Activated naive CD4-positive, alpha-beta T cell treated with anti-CD3 and anti-CD28 coated beads, Interleukin-2, amount 10 ng/mL, durations not matched to agents 5 hours and 36 hours (primary cell): Measurements from ENCODE around the gene PRRG2. TPM values are rescaled to one million over a fixed set of nuclear protein-coding genes. Genes with fewer than 3 reads are reported as not detected.

Experiments
- total RNA-seq, 2 experiments: library from RNA; stranded (reverse); gene quantifications; one replicate each; pipeline ENCODE4 v1.2.3, GENCODE V29; 2021

PRRG2 gene
- 1 to 10 TPM; 1.8 to 2.2 TPM for total RNA-seq

DNA sequence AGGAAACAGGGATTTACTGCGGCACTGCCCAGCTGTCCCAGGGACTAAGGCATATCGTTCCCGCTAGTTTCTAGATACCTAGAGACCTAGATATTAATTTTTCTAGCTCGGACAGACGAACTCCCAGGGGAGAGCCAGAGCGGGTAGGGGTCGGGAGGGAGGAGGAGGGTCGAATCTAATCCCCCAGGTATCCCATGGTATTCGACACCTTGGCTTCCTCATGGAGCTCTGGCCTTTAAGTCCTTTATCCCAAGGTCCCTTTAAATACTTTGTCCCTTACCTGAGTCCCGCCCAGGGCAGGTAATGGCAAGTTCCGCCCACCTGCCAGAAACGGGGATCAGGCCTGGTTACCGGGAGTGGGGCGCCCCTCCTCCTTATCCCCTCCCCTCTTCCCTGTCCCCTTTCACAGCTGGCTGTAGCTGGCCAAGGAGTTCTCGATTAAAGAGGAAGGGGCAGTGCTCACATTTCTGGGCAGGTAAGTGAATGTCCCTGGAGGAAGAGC, at the start of gene PRRG2:
PRRG2 (plus strand) TSS at position 310 of the 502 bp plus-strand sequence. CDS start 1,904 bp downstream, outside the sequence.

GRCh38 chr19:49580264-49581006, 681 bp upstream of the PRRG2 start, which contains the start of gene NOSIP:
Gene NOSIP, minus strand, starts transcription at chr19:49580556. Its CDS starts 19,865 bp downstream, at chr19:49560691.

GRCh38 chr19:49590971-49591730, 10.0 kb downstream of the PRRG2 start, which contains the start of gene PRR12:
Gene PRR12, plus strand, starts transcription at chr19:49591182. Its CDS starts 473 bp downstream, at chr19:49591655.

GRCh38 chr19:49640113-49640898, 59.2 kb downstream of the PRRG2 start, which contains the start of gene RRAS:
Gene RRAS, minus strand, starts transcription at chr19:49640143. Its CDS starts 45 bp downstream, at chr19:49640098.

Other genes with a start within 250 kb of the PRRG2 start
- gene CD37, start 245.9 kb upstream of the PRRG2 start, total RNA-seq = 100 to 1,000 TPM; 317 to 318 TPM
- not detected for gene TEAD2, start 218.9 kb upstream of the PRRG2 start, total RNA-seq
- not detected for gene DKKL1, start 217.4 kb upstream of the PRRG2 start, total RNA-seq
- gene KASH5, start 193.1 kb upstream of the PRRG2 start, total RNA-seq = under 1 TPM; 0.33 to 0.46 TPM
- gene PTH2, start 157.9 kb upstream of the PRRG2 start, total RNA-seq = 1 to 10 TPM; 1.4 to 1.5 TPM
- not detected for gene GFY, start 155.9 kb upstream of the PRRG2 start, total RNA-seq
- under 1 TPM; 0.19 to 0.23 TPM for gene SLC17A7, start 139.8 kb upstream of the PRRG2 start, total RNA-seq
- gene PIH1D1, start 129.5 kb upstream of the PRRG2 start, total RNA-seq = 100 to 1,000 TPM; 175 to 179 TPM
- 10 to 100 TPM; 45.2 to 49.4 TPM for gene ALDH16A1, start 128.1 kb upstream of the PRRG2 start, total RNA-seq
- gene FLT3LG, start 107.1 kb upstream of the PRRG2 start, total RNA-seq = 100 to 1,000 TPM; 398 to 423 TPM
- 1,000 to 10,000 TPM; 3,272 to 3,289 TPM for gene RPL13A, start 93.7 kb upstream of the PRRG2 start, total RNA-seq
- gene RPS11, start 84.9 kb upstream of the PRRG2 start, total RNA-seq = 1,000 to 10,000 TPM; 3,280 to 3,427 TPM
- 10 to 100 TPM; 28.0 to 34.5 TPM for gene FCGRT, start 68.7 kb upstream of the PRRG2 start, total RNA-seq
- 1 to 10 TPM; 1.8 to 2.6 TPM for gene RCN3, start 53.3 kb upstream of the PRRG2 start, total RNA-seq
- 100 to 1,000 TPM; 408 to 414 TPM for gene NOSIP, start 760 bp upstream of the PRRG2 start, total RNA-seq
- gene PRR12, start 9.9 kb downstream of the PRRG2 start, total RNA-seq = 10 to 100 TPM; 39.3 to 40.8 TPM
- 10 to 100 TPM; 13.7 to 13.8 TPM for gene RRAS, start 58.8 kb downstream of the PRRG2 start, total RNA-seq
- gene SCAF1, start 60.9 kb downstream of the PRRG2 start, total RNA-seq = 10 to 100 TPM; 53.6 to 55.0 TPM
- gene IRF3, start 84.5 kb downstream of the PRRG2 start, total RNA-seq = 100 to 1,000 TPM; 148 to 156 TPM
- gene BCL2L12, start 84.6 kb downstream of the PRRG2 start, total RNA-seq = 10 to 100 TPM; 47.4 to 50.9 TPM
- gene PRMT1, start 96.0 kb downstream of the PRRG2 start, total RNA-seq = 100 to 1,000 TPM; 115 to 116 TPM
- 1 to 10 TPM; 4.8 to 5.3 TPM for gene ADM5, start 108.3 kb downstream of the PRRG2 start, total RNA-seq
- 1 to 10 TPM; 1.3 to 1.6 TPM for gene CPT1C, start 109.8 kb downstream of the PRRG2 start, total RNA-seq
- 1 to 10 TPM; 1.2 to 1.7 TPM for gene TSKS, start 182.0 kb downstream of the PRRG2 start, total RNA-seq
- gene AP2A1, start 185.7 kb downstream of the PRRG2 start, total RNA-seq = 10 to 100 TPM; 65.0 to 66.1 TPM
- gene FUZ, start 232.0 kb downstream of the PRRG2 start, total RNA-seq = 10 to 100 TPM; 15.4 to 16.7 TPM
- 10 to 100 TPM; 49.9 to 51.3 TPM for gene MED25, start 237.0 kb downstream of the PRRG2 start, total RNA-seq